SK-N-SH (cell line): ENCODE results near the gene CTBP1. TPM values are rescaled to one million over a fixed set of nuclear protein-coding genes. Genes with fewer than 3 reads are reported as not detected.

Source experiments
- CTCF ChIA-PET: fragments of 300-600, 350-600 bp; formaldehyde crosslinking; extraction: SDS; loops from one replicate; lab custom pipeline; 2021; lab: Yijun Ruan, JAX
- POLR2A ChIA-PET: fragments of 350-600 bp; sonication (Branson Sonifier 250); formaldehyde crosslinking; extraction: SDS; loops from one replicate; lab custom pipeline; 2020; ENCODE audit warnings: antibody characterized with exemption, inconsistent platforms; lab: Yijun Ruan, JAX
- DNase-seq: peaks from one replicate; pipeline ENCODE4 v3.0.0; 2012
- H2AFZ ChIP-seq: fragments of 200-600 bp; sonication (generic); 2 replicates; pipeline ENCODE4 v1.8.1; 2016; ENCODE audit warnings: antibody characterized with exemption, mild to moderate bottlenecking, low read depth
- H3F3A ChIP-seq: fragments of 200-600 bp; sonication (generic); replicated peaks from 2 replicates; pipeline ENCODE3; 2016; ENCODE audit warnings: antibody characterized with exemption, mild to moderate bottlenecking; ENCODE audit not compliant: insufficient read depth
- H3K27ac ChIP-seq, 2 experiments: fragments of 200-500 bp in 1 of 2; fragments of 200-600 bp in 1 of 2; sonication (Bioruptor generic) in 1 of 2; sonication (generic), shearing (Covaris generic) in 1 of 2; 2 replicates each; pipeline versions ENCODE4 v1.5.1 to v1.6.1; 2014 to 2016; ENCODE audit warnings: low read depth in 2 of 2, inconsistent platforms in 1 of 2, low read length in 1 of 2, mild to moderate bottlenecking in 1 of 2, mixed read lengths in 1 of 2
- H3K27me3 ChIP-seq: fragments of 200-600 bp; sonication (generic), shearing (Covaris generic); 2 replicates; pipeline ENCODE4 v1.6.1; 2016; ENCODE audit warnings: mixed run types; ENCODE audit not compliant: insufficient read depth
- H3K36me3 ChIP-seq, 2 experiments: fragments of 200-500 bp in 1 of 2; fragments of 200-600 bp in 1 of 2; sonication (Bioruptor generic) in 1 of 2; sonication (generic) in 1 of 2; replicated peaks in 1 of 2; 2 replicates each; pipeline versions ENCODE3 to v1.5.1; 2014 to 2016; ENCODE audit warnings: low read length in 1 of 2, mild to moderate bottlenecking in 1 of 2; ENCODE audit not compliant: insufficient read depth in 2 of 2, control insufficient read depth in 1 of 2
- H3K4me1 ChIP-seq, 2 experiments: fragments of 200-500 bp in 1 of 2; fragments of 200-600 bp in 1 of 2; sonication (Bioruptor generic) in 1 of 2; sonication (generic), shearing (Covaris generic) in 1 of 2; 2 replicates each; pipeline versions ENCODE4 v1.5.1 to v1.6.1; 2014 to 2016; ENCODE audit warnings: low read depth in 1 of 2, low read length in 1 of 2, mixed run types in 1 of 2; ENCODE audit not compliant: insufficient read depth in 2 of 2, control insufficient read depth in 1 of 2
- H3K4me2 ChIP-seq: fragments of 200-600 bp; sonication (generic), shearing (Covaris generic); 2 replicates; pipeline ENCODE4 v1.6.1; 2017; ENCODE audit warnings: mixed run types
- H3K4me3 ChIP-seq, 2 experiments: fragments of 200-500 bp in 1 of 2; fragments of 200-600 bp in 1 of 2; sonication (Bioruptor generic) in 1 of 2; sonication (generic), shearing (Covaris generic) in 1 of 2; 2 replicates each; pipeline versions ENCODE4 v1.5.1 to v1.8.1; 2014 to 2016; ENCODE audit warnings: low read depth in 2 of 2, inconsistent platforms in 1 of 2, low read length in 1 of 2, mild to moderate bottlenecking in 1 of 2, mixed read lengths in 1 of 2, moderate library complexity in 1 of 2
- H3K79me2 ChIP-seq: fragments of 200-600 bp; sonication (generic); 2 replicates; pipeline ENCODE4 v1.8.1; 2017; ENCODE audit warnings: mild to moderate bottlenecking; ENCODE audit not compliant: insufficient read depth
- H3K9ac ChIP-seq: fragments of 200-600 bp; sonication (generic); 2 replicates; pipeline ENCODE4 v1.6.1; 2017; ENCODE audit warnings: mixed run types
- H3K9me2 ChIP-seq: fragments of 200-600 bp; sonication (generic); 2 replicates; pipeline ENCODE4 v1.6.1; 2017; ENCODE audit warnings: mixed run types
- H3K9me3 ChIP-seq: fragments of 200-600 bp; sonication (generic); 2 replicates; pipeline ENCODE4 v1.6.1; 2017; ENCODE audit warnings: mixed run types, mild to moderate bottlenecking, moderate library complexity
- H4K20me1 ChIP-seq: fragments of 200-600 bp; sonication (generic); 2 replicates; pipeline ENCODE4 v1.6.1; 2017; ENCODE audit warnings: mild to moderate bottlenecking, mixed run types; ENCODE audit not compliant: insufficient read depth
- ELF1 ChIP-seq: IDR thresholded peaks from 2 replicates; pipeline ENCODE4 v1.4.0; 2012
- EZH2phosphoT487 ChIP-seq: fragments of 200-600 bp; sonication (generic); IDR thresholded peaks from 2 replicates; pipeline ENCODE4 v1.6.1; 2017; ENCODE audit warnings: low read depth, mixed run types, mild to moderate bottlenecking, antibody characterized with exemption, moderate library complexity, borderline replicate concordance
- FOSL2 ChIP-seq: IDR thresholded peaks from 2 replicates; pipeline ENCODE4 v1.4.0; 2012; ENCODE audit warnings: low read depth, mild to moderate bottlenecking, moderate library complexity, borderline replicate concordance
- FOXM1 ChIP-seq: IDR thresholded peaks from 2 replicates; pipeline ENCODE4 v1.4.0; 2012; ENCODE audit warnings: low read depth, mild to moderate bottlenecking
- GATA2 ChIP-seq: sonication (generic); formaldehyde crosslinking; IDR thresholded peaks from 2 replicates; pipeline ENCODE4 v1.5.0; 2020; ENCODE audit warnings: mild to moderate bottlenecking, missing genetic modification reagents
- IRF3 ChIP-seq: fragments of 150-350 bp; IDR thresholded peaks from 2 replicates; pipeline ENCODE4 v1.6.1; 2016; ENCODE audit warnings: mild to moderate bottlenecking, low read depth, low read length
- JUND ChIP-seq: IDR thresholded peaks from 2 replicates; pipeline ENCODE4 v1.4.0; 2012
- MAX ChIP-seq: IDR thresholded peaks from 2 replicates; pipeline ENCODE4 v1.4.0; 2012; ENCODE audit warnings: low read depth
- MEF2A ChIP-seq: IDR thresholded peaks from 2 replicates; pipeline ENCODE4 v1.4.0; 2012; ENCODE audit warnings: low read depth, borderline replicate concordance
- RAD21 ChIP-seq: IDR thresholded peaks from 2 replicates; pipeline ENCODE4 v1.6.1; 2012; ENCODE audit warnings: mild to moderate bottlenecking, low read length
- REST ChIP-seq: IDR thresholded peaks from 2 replicates; pipeline ENCODE4 v1.6.1; 2012; ENCODE audit warnings: mild to moderate bottlenecking, low read depth, low read length, moderate library complexity
- RXRA ChIP-seq: IDR thresholded peaks from 2 replicates; pipeline ENCODE4 v1.4.0; 2012; ENCODE audit warnings: low read depth, mild to moderate bottlenecking, borderline replicate concordance
- SMC3 ChIP-seq: IDR thresholded peaks from 2 replicates; pipeline ENCODE4 v1.6.1; 2012; ENCODE audit warnings: low read depth, low read length, improper control_type of control experiment
- TAF1 ChIP-seq: IDR thresholded peaks from 2 replicates; pipeline ENCODE4 v1.6.1; 2012; ENCODE audit warnings: low read depth, mild to moderate bottlenecking, low read length, moderate library complexity, borderline replicate concordance
- TEAD4 ChIP-seq: IDR thresholded peaks from 2 replicates; pipeline ENCODE4 v1.4.0; 2012; ENCODE audit warnings: mild to moderate bottlenecking, borderline replicate concordance; ENCODE audit not compliant: insufficient read depth
- YY1 ChIP-seq: IDR thresholded peaks from 2 replicates; pipeline ENCODE4 v1.4.0; 2012; ENCODE audit warnings: low read depth, mild to moderate bottlenecking
- WGBS: methylation state at CpG from one replicate; pipeline ENCODE4 v1.1.6; 2017; ENCODE audit warnings: low lambda C conversion rate; 5-methylcytosine and 5-hydroxymethylcytosine counted together
- polyA plus RNA-seq, 3 experiments: library from polyadenylated mRNA; depleted of rRNA; stranded (reverse); fragments of >200 nt; gene quantifications; 2 replicates each; pipeline ENCODE4 v1.2.3, GENCODE V29; 2012

Gene CTBP1
- polyA plus RNA-seq, 1 of the 3 experiments (the other 2 are of a cell fraction): 183 TPM

- Histone ChIP-seq H3K4me2 (no peak overlapping the region), H3K27ac (no peak overlapping the region), H3F3A (no peaks in the 10 kb centered on the region), H3K27me3 (no peaks in the 10 kb centered on the region), H3K9ac (no peak overlapping the region), H3K79me2 (peaks cover 12% of the 10 kb centered on the region; the same call in 1 of the 2 replicates), H3K9me3 (no peaks in the 10 kb centered on the region), H3K4me3 (no peak overlapping the region), H4K20me1 (peaks cover 7% of the 10 kb centered on the region)
- POLR2A ChIA-PET: interaction anchor here (0.9 kb wide), 1 partner anchor 14 kb away, joined by 3 read pairs; no protein-coding TSS in a partner anchor
- WGBS: 97% methylated on average over 7 of the region's 7 CpGs
- TF ChIP-seq SMC3: no peak
- no peak for TF ChIP-seq REST
- TF ChIP-seq MAX: no peak
- TF ChIP-seq, all 33 proteins: peak for 0
- Histone ChIP-seq H3K4me1 (no peaks in the 10 kb centered on the region), H3K36me3 (peaks cover 23 to 71% of the 10 kb centered on the region in 2 experiments), H2AFZ (no peak overlapping the region), H3K9me2 (no peaks in the 10 kb centered on the region)
- no peak for DNase-seq
- CTCF ChIA-PET: no interaction called here
Measured at GRCh38 chr4:1219566-1219950, 29.4 kb downstream of the CTBP1 start.

GRCh38 chr4:1218634-1219565 is 30.0 kb downstream of the CTBP1 start:
- H3K9me2 ChIP-seq: no peaks in the 10 kb centered on the region
- no peaks in the 10 kb centered on the region for H3K9me3 ChIP-seq
- TF ChIP-seq ELF1 (no peak), RXRA (no peak), FOSL2 (no peak), TAF1 (no peak), RAD21 (no peak), GATA2 (CRISPR knock-in tag) (no peak), MAX (no peak), IRF3 (no peak), YY1 (no peak), MEF2A (no peak), SMC3 (no peak), JUND (no peak), EZH2phosphoT487 (no peak), FOXM1 (no peak), TEAD4 (no peak)
- TF ChIP-seq, all 33 proteins: peak for 0
- Histone ChIP-seq H3K27ac (no peak overlapping the region), H3K79me2 (peaks cover 12% of the 10 kb centered on the region; the same call in 1 of the 2 replicates), H3K27me3 (no peaks in the 10 kb centered on the region), H4K20me1 (peaks cover 7% of the 10 kb centered on the region), H3K36me3 (peaks cover 18 to 68% of the 10 kb centered on the region in 2 experiments), H3K9ac (no peak overlapping the region), H3K4me1 (no peaks in the 10 kb centered on the region), H3K4me2 (no peak overlapping the region), H2AFZ (no peak overlapping the region), H3K4me3 (no peak overlapping the region), H3F3A (no peaks in the 10 kb centered on the region)
- no peak for DNase-seq
- 95% methylated on average over 21 of the region's 21 CpGs for WGBS
- ChIA-PET POLR2A (interaction anchor here (0.9 kb wide), 1 partner anchor 14 kb away, joined by 3 read pairs; no protein-coding TSS in a partner anchor), CTCF (no interaction called here)
